NCI-H446 treated with DMSO at 0.1 percent for 48 hours (cell line): ENCODE results near the gene VWCE.
A peak's percentile ranks its signal among the peaks of the same experiment; 100 is the strongest.

Experiments used
- DNase-seq: peaks from one replicate; lab custom pipeline; 2025; lab: John Stamatoyannopoulos, UW

The VWCE gene

DNA sequence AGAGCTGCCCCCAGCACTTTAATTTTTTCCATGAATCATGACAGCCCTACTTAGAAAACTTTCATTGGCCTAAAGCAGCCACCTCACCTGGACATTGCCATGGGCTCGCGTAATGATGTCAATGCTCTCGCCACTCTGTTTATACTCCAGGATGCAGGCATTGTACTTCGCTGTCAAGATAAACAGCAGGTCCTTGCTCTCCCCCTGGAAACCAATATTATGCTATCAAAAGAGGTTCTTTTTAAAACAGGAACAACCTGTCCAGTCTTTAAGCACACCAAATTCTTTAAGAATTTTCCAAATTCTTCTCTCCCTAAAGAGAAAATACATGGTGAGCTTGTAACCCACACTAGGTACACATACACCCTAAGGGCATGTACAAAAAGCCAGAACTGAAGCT lies 34.8 kb upstream of the VWCE start:
- no peak for DNase-seq

DNA sequence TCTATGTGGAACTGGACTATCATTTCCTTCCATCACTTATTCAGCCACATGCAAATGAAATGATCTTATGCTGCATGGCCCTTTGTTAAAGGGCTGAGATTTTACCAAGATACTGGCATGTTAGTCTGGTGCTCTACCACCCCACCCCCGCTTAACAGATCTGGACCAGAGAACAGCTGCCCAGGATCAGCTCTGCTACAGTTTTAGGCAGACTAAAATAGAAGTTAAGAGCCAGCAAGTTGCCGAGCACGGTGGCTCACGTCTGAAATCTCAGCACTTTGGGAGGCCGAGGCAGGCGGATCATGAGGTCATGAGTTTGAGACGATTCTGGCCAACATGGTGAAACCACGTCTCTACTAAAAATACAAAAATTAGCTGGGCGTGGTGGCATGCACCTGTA lies 33.2 kb upstream of the VWCE start:
- DNase-seq = no peak

DNA sequence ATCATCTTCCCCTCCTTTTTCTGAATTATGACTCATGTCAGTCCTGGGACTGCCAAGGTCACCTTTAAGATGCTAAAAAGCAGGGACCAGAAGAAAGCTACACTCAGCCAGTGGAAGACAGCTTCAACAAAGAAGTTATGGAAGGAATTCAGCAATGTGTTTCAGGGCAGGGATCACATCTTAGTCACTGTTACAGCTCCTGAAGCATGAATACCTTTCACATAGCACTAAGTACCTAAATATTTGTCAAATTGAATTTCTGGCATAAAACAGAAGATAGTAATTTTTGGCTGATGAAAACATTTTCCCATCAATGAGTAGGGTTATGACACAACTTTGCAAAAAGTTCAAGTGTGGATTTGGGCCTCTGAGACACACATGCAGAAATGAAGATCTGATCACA lies 32.6 kb upstream of the VWCE start:
- DNase-seq = no peak

DNA sequence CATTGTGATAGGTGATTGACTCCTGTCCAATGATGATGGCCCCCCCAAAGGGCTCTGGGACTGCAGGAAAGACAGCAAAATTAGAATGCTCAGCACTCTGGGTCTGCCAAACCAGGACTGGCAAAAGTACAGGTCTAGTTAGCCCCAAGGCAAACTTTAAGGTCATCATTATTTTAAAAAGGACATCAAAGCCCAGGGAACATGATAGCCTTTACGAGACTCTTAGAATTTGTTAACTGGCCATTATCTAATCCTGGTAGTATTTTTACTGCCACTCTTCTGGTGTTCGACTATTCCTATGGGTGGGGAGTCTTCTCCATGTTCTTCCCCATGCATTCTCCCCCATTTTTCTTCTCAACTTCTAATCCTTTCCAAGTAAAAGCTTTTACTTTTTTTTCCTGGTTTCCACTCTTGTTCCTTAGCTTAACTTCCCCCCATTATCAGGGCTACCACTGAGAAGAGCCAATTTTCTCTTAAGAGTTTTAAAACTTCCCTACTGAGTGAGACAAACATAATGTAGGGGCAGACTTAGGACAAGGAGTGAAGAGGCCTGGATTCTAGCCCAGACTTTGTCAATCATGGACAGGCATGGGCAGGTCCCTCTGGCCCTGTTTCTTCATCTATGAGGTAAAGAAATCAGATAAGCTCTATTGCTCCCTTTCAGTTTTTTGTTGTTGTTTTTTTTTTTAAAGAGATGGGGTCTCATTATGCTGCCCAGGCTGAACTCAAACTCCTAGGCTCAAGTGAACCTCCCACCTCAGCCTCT lies 30.7 kb upstream of the VWCE start:
- peak; percentile 58 for DNase-seq

DNA sequence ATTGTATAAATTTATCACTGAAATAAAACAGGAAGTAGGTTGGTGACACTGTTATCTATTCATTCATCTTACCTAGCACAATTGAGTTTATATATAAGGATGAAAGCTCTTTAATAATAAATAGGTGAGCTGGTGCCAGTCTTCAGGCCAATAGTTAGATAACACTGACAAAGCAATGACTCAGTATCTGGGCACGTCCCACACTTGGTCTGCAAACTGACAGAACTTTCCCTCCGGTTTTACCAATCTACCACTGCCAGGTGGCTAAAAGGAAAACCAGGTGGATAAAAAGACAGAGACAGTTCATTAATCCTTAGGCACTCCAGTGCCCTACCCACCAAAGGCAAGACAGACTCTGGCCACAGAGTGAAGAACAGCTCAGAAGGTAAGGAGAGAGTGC lies 20.1 kb upstream of the VWCE start:
- DNase-seq = no peak

DNA sequence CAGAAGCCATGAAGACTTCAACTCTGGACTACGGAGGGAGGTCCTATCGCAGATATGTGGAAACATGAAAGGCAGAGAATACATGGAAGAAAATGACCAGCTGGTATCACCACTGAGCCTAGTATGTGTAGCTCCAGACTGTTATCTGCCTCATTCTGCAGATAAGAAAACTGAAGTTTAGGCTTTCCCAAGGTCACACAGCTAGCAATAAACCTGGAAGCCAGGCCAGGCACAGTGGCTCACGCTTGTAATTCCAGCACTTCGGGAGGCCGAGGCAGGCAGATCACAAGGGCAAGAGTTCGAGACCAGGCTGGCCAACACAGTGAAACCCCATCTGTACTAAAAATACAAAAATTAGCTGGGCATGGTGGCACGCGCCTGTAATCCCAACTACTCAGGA lies 15.6 kb upstream of the VWCE start:
- no peak for DNase-seq

DNA sequence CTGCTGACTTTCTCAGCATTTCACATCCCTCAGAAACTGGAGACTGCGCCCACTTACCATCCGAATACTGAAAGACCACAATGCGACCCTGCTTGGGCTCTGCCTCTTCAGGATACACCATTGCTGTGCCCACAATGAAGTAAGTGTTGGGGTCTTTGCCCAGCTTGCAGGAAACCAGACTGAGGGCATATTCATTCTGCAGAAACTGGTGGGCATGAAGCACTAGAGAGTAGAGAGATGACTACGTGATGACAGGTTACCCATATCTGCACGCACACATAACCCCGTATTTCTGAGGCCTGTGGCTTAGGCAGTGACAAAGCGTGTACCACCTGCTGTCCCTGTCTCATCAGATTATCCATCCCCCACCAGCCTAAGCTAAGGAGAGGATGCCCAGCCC lies 14.6 kb upstream of the VWCE start:
- DNase-seq = no peak

DNA sequence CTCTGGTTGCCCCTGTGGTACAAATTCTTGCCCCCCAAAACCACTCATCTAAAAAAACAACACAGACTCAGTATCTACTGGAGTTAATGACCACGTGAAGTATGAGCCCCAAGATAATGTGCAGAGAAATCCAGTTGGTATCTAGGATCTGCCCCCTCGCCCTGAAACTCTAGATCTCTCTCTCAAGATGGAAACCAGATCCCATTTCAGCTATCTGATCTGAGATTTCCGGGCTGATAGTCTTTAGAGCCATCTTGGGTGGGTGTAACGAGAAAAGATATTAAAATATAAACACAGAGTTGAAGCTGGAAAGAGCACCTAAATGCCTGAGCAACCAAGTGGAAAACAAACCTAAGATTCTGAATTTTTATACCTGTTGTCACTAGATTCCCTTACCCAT lies 14.0 kb upstream of the VWCE start:
- no peak for DNase-seq

DNA sequence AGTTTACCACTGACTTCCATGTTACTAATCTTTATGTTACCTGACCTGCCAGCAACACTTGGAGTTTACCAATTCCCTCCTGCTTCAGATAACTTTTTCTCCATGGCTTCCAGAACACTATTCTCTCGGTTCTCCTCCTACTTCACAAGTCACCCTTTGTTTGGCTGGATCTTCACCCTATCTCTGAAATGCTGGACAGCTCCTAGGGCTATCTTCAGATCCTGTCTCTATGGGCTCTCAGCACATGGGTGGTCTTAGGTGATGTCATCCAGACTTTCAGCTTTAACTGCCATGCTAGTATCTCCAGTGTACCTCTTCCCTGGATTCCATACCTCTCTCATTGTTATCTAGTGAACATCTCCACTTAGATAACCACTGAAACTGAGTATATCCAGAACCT lies 12.2 kb upstream of the VWCE start:
- DNase-seq = no peak

DNA sequence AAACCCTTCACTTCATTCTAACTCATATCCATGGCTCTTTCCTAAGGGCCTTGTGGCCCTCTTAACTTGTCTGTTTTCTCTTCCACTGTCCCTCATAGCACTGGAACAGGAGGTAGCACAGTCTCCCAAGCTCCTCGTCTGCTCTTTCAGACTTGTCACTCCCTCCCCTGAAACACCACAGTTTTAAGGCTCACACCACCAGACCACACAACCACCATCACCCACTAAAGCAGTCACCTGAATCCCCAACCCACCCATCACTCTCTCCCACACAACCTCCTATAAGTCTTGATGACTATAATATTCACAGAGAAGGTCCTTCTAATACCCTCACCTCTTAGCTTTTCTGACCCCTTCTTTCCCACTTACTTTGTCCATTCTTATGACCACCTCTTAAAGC lies 11.1 kb upstream of the VWCE start:
- no peak for DNase-seq

DNA sequence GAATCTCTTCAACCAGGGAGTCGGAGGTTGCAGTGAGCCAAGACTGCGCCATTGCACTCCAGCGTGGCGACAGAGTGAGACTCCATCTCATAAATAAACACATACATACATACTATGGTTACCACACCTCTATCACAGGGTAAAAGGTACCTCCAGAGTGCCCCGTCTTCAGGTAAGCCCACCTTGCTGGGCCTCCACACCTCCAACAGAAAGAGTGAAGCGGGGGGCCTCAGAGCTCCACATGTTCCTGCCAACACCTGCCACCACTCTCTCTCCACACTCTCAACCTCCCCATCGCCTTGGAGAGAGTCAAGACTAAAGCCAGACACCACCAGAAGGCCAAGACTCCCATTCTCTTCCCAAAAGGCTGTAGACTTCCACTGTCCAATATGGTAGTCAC lies 10.3 kb upstream of the VWCE start:
- no peak for DNase-seq

DNA sequence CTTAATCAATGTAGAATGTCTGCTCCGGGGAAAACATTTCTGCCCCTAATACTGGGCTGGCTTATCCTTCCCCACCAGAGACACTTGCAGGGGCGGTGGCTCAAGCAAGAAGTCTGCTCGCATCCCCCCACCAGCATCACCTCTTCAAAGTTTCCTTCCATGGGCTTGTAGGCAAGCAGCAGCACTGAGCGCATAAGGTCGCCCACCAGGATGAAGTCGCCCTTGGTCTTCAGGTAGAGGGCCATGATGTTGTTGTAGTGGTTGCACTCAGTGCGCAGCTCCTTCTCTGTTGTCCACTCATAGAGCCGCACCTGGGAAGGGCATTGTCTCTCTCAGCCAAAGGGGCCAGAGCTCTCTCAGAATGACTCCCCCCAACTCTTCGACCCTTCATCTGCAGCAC lies 8.6 kb upstream of the VWCE start:
- DNase-seq = no peak

DNA sequence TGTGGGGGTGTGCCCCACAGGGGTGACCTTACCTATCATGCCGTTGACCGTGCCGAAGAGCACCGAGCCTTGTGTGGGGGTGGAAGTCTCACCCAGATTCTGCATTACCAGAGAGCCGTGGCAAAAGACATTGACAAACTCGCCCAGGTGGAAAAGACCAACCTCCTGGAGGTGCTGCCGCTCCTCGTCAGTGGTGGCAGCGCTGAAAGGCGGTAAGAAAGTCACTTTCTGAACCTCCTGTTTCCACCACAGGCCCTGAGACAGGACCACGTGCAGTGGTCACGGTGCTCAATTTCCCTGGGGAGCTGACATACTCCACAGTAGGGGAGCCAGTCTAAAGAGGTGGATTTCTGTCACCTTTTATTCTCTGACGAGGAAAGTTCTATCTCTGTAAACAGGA lies 7.4 kb upstream of the VWCE start:
- DNase-seq = no peak

DNA sequence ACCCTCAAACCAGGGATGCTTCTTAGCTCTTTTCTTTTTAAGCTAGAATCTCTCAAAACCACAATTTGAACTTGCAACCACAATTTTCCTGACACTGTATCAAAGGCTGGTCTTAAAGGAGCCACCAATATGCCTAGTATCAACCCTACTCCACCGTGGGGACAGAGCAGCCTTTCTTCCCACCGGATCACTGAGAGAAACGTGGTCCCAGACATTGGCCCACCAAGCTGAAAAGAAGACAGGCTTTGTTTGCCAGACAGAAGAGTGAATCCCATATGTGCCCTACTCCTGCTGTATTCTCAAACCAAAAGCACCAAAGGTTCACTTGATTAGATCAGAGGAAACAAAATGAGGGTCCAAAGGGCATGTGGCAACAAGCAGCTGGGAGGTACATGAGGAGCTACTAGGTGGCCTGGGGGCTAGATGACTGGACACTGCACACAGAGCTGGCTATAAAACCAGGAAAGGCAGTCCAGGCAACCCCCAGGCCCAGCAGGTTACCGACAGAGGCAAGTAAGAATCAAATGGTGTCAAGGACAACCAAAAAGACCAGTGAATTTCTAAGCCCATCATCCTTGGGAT lies 3.6 kb upstream of the VWCE start:
- DNase-seq = no peak

DNA sequence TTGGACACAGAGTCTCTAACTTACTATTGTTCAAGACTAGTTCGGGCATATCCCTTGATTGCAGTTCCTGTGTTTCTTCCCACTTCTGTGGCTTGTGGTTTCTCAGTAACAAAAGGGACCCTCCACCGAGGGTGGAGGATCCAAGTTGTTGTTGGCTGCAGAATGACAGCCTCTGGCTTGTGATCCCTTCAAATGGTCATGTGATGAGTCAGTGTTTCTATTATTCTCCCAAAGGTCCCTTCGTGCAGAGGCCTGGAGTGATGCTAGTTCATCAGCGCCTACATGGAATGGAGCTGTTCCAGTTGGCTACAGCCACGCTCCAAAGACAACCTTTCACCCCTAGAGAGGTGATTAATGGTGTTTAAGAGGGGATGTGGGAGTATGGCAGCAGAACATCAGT lies 2.6 kb upstream of the VWCE start:
- DNase-seq = no peak

DNA sequence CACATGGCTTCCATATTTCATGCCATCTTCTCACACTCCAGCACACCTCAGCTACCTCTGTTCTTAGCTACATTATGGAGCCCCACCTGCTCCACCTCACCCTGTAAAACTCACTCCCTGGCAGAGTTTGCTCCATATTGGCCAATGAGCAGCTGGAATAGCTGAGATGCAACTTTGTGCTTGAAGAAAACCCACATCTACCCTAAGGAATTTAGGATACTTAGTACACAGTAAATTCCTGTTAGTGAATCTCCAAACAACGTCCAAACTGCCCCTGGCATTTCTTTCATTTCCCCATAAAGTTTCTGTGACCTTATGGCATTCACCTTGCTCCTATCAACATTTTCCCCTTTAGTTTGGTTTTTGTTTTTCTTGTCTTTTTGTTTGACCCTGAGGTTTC lies 2.2 kb upstream of the VWCE start:
- DNase-seq = no peak

DNA sequence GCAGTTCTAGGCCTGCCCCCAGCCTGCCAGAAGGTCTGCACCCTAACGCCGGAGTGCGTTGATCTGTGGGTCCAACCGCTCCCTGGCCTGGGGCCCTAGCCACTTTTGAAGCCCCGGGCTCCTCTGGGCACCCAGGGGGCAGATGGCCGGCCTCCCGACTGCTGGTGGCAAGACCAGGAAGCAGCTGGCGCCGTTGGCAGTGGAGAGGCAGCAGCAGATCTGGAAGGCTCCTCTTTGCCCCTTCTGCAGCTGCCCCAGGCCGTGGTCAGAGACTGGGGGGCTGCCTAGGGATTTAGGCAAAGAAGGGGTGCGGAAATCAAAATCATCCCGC lies 445 bp upstream of the VWCE start:
- no peak for DNase-seq

DNA sequence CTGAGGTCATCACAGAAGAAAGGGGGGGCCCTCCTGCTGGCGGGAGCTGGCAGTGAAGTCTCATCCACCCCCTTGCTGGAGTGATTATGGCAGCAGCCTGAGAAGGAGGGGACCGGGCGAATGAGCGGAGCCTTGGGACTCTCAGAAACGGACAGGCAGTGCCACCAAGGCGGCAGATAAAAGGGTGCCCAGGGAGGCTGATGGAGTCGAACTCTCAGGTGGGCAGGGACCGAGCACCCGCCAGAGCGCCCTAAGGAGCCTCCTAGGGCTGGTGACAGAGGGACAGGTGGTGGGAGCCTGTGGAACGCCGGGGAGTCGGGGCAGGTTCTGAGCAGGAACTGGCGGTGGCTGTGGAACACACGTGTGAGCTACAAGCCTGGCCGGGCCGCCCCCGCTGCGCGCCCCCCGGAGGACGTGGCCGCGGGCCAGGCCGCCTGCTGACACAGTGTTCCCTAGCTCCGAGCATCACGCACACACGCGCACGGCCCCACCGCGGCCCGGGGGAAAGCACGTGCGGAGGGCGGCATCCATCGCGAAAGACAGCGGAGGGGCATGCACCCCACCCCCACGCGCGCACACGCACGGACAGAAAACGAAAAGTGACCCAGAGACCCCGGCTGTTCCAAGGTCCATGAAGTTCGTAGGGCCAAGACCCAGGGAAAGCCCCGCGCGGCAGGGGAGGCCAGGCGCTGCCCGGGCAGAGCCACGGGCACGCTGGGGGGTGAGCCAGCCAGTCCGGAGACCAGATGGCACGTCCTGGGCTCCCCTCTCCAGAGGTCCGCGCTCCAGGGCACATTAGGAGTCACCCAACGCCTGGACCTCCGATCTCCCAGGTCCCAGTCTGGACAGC lies 1.0 kb downstream of the VWCE start:
- DNase-seq = no peak

DNA sequence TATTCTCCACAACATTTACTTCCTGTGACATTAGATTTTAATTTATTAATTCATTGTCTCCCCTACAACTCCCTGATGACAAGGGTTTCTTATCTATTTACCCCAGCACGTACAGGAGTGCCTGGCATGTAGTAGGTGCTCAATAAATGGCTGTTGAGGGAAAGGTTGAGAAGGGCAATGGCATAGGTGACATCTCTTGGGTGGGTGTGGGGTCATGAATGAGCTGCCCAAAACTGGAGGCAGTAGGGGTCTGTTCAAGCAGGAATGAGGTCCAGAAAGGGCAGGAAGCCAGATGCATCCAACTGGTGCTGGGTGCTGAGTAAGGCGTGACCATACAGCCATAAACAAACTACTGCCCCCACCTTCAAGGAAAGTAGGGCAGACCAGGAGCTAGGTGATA lies 2.8 kb downstream of the VWCE start:
- no peak for DNase-seq

DNA sequence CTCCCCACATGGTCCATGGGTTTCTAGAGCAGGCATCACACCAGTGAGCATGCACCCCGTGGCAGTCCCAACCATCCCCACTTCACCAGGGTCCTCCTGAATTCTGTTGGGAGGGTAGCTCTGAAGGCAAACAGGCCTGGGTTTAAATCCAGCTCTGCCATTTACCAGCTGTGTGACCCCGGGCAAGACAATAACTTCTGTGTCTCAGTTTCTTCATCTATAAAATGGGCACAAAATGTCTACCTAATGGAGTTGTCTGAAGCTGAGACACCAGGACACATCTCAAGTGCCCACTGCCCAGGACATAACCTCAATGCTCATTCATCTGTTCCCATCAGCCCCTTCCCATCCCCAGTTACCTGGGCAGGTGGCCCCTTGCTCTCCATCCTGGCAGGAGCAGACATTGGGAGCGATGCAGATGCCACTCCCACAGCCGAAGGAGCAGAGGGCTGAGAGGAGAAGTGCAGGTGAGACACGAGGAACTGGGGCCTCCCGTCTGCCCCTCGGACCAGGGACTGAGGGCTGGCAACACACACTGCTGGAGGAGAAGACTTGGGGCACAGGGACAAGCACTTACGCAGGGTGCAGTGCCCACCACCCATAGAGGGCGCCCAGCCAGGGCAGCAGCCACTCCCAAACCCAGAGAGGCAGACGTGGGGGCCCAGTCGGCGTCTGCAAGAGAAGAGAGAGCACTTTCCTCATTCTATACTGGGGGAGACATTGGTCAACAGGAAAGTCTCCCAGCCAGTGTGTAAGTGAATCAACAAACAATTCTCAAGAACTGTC lies 4.0 kb downstream of the VWCE start:
- no peak for DNase-seq

DNA sequence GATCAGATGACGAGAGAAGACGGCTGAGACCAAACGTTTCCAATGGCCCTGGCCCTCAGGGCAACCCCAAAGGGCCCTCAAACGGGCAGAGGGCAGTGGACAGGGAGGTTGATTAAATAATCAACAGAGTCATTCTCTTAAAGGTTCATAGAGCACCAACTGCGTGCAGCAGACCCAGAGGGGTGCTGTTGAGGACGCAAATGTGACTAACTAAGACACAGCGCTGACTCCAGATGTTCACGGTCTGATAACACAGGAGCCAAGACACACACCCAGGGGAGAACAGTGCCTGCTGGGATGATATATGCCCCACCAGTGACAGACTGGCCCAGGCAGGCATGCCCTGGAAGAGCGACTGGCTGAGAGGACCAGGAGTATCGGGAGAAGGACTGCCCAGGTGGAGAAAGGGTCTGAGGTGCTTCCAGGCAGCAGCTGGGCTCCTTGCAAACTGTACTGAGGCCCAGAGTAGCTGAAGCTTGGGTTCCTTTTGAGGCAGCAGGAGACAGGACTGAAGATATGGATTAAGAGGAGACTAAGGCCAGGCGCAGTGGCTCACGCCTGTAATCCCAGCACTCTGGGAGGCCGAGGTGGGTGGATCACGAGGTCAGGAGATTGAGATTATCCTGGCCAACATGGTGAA lies 7.7 kb downstream of the VWCE start:
- no peak for DNase-seq

DNA sequence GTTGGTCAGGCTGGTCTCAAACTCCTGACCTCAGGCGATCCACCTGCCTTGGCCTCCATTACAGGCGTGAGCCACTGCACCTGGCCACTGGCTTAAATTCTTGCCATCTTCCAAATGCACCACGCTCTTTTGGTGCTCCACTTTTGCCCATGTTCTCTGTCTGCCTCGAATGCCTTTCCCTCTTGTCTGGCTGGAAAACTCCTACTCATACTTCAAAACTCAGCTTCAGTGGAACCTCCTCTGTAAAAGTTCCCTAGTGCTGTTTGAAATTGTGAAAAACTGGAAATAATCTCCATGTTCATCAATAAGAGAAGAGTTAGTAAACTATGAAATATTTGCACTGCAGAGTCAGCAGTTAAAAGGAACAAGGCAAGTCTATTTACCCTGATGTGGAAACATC lies 11.5 kb downstream of the VWCE start:
- DNase-seq = no peak
